Upper lobe of right lung (tissue), 1 donor: ENCODE measurements around the gene PTTG1IP2. TPM values are rescaled to one million over a fixed set of nuclear protein-coding genes. Genes with fewer than 3 reads are reported as not detected.

ENCODE experiments used
- ATAC-seq: fragments of 200-7000 bp; cut with Tn5 transposase; one replicate; pipeline ENCODE4 v1.9.1; 2020; ENCODE audit warnings: mild to moderate bottlenecking, moderate library complexity
- DNase-seq: peaks from one replicate; pipeline ENCODE4 v3.0.0-alpha.2; 2020
- H3K27ac ChIP-seq: fragments of 200-600 bp; one replicate; pipeline ENCODE4 v1.8.0; 2022
- H3K27me3 ChIP-seq: fragments of 200-600 bp; one replicate; pipeline ENCODE4 v1.8.0; 2022; ENCODE audit warnings: mild to moderate bottlenecking
- H3K36me3 ChIP-seq: fragments of 200-600 bp; one replicate; pipeline ENCODE4 v1.8.0; 2022
- H3K4me1 ChIP-seq: fragments of 200-600 bp; one replicate; pipeline ENCODE4 v1.8.0; 2022
- H3K4me3 ChIP-seq: fragments of 200-600 bp; one replicate; pipeline ENCODE4 v1.8.0; 2022; ENCODE audit warnings: mild to moderate bottlenecking
- H3K9me3 ChIP-seq: fragments of 200-600 bp; one replicate; pipeline ENCODE4 v1.8.0; 2022
- CTCF ChIP-seq: fragments of 200-600 bp; IDR thresholded peaks from one replicate; pipeline ENCODE4 v1.8.0; 2022; ENCODE audit warnings: antibody characterized with exemption
- intact Hi-C: fragments of 100-400 bp; cut with DNase I; formaldehyde crosslinking; loops from one replicate; pipeline ENCODE4 v1.11.0; 2022
- total RNA-seq: library from RNA; stranded (reverse); fragmentation: NEBNext Ultra II Directional; extraction: Animal tissue kit (Norgen Biotek cat#: 25700); gene quantifications from one replicate; pipeline ENCODE4 v1.2.1, GENCODE V29; 2021
- donor health status: DM: no; HTN: yes; CAD: no; lungs with severe emphysema.

PTTG1IP2 gene
- total RNA-seq, 1 donor from 2014 or later = not detected

GRCh38 chr7:90465816-90466215 is 3.6 kb upstream of the PTTG1IP2 start:
- Histone ChIP-seq H3K4me3 (no peak overlapping the region), H3K27me3 (no peaks in the 10 kb centered on the region), H3K36me3 (no peaks in the 10 kb centered on the region), H3K9me3 (no peaks in the 10 kb centered on the region), H3K4me1 (peaks cover 4% of the 10 kb centered on the region), H3K27ac (no peak overlapping the region)
- DNase-seq (no peak), ATAC-seq (no peak)
- TF ChIP-seq CTCF = no peak
- intact Hi-C loops = no loop called here

GRCh38 chr7:90472805-90473540 is 3.5 kb downstream of the PTTG1IP2 start:
- intact Hi-C loops = no loop called here
- no peaks in the 10 kb centered on the region for H3K4me1 ChIP-seq
- DNase-seq (no peak), ATAC-seq (no peak)
- H3K27ac ChIP-seq = no peak overlapping the region
- H3K4me3 ChIP-seq = no peak overlapping the region
- no peaks in the 10 kb centered on the region for H3K27me3 ChIP-seq
- no peaks in the 10 kb centered on the region for H3K36me3 ChIP-seq
- no peaks in the 10 kb centered on the region for H3K9me3 ChIP-seq
- TF ChIP-seq CTCF = no peak

- Histone ChIP-seq H3K27me3 (no peaks in the 10 kb centered on the region), H3K4me1 (no peaks in the 10 kb centered on the region), H3K36me3 (no peaks in the 10 kb centered on the region), H3K4me3 (no peak overlapping the region), H3K9me3 (no peaks in the 10 kb centered on the region), H3K27ac (no peak overlapping the region)
- peak; percentile 34 for ATAC-seq
- DNase-seq = no peak
- no peak for TF ChIP-seq CTCF
- intact Hi-C loops = no loop called here
Measured at GRCh38 chr7:90473814-90474213, 4.4 kb downstream of the PTTG1IP2 start.

- Histone ChIP-seq H3K36me3 (no peaks in the 10 kb centered on the region), H3K9me3 (no peaks in the 10 kb centered on the region), H3K4me1 (no peaks in the 10 kb centered on the region), H3K27ac (no peak overlapping the region), H3K4me3 (no peak overlapping the region), H3K27me3 (no peaks in the 10 kb centered on the region)
- intact Hi-C loops = no loop called here
- DNase-seq = no peak
- ATAC-seq = no peak
- no peak for TF ChIP-seq CTCF
Measured at GRCh38 chr7:90474284-90475210, 5.1 kb downstream of the PTTG1IP2 start.

- H3K9me3 ChIP-seq = no peaks in the 10 kb centered on the region
- H3K27ac ChIP-seq = no peak overlapping the region
- no peak for TF ChIP-seq CTCF
- no peak overlapping the region for H3K4me3 ChIP-seq
- no peaks in the 10 kb centered on the region for H3K36me3 ChIP-seq
- intact Hi-C loops = no loop called here
- H3K27me3 ChIP-seq = no peaks in the 10 kb centered on the region
- ATAC-seq (no peak), DNase-seq (no peak)
- H3K4me1 ChIP-seq = no peaks in the 10 kb centered on the region
Measured at GRCh38 chr7:90483251-90483650, 13.8 kb downstream of the PTTG1IP2 start.
